NT2/D1 (cell line): ENCODE measurements around the gene TLN1.

ENCODE experiments used
- DNase-seq: peaks from one replicate; pipeline ENCODE4 v3.0.0-alpha.2; 2011; ENCODE audit warnings: low read depth, low spot score
- H3K27me3 ChIP-seq: 2 replicates; pipeline ENCODE4 v1.6.0; 2011; ENCODE audit warnings: mild to moderate bottlenecking; ENCODE audit not compliant: insufficient read length, insufficient read depth
- H3K36me3 ChIP-seq: 2 replicates; pipeline ENCODE4 v1.6.1; 2011; ENCODE audit warnings: mild to moderate bottlenecking, low read length, mixed read lengths; ENCODE audit not compliant: insufficient read depth, insufficient read length
- H3K4me1 ChIP-seq: 2 replicates; pipeline ENCODE4 v1.5.1; 2011; ENCODE audit not compliant: insufficient read depth, insufficient read length
- H3K4me3 ChIP-seq: 2 replicates; pipeline ENCODE4 v1.5.1; 2011; ENCODE audit warnings: low read depth; ENCODE audit not compliant: insufficient read length
- H3K9ac ChIP-seq: 2 replicates; pipeline ENCODE4 v1.6.0; 2011; ENCODE audit warnings: low read depth; ENCODE audit not compliant: insufficient read length
- H3K9me3 ChIP-seq: 2 replicates; pipeline ENCODE4 v1.5.1; 2011; ENCODE audit warnings: mild to moderate bottlenecking, low read length; ENCODE audit not compliant: insufficient read depth
- SUZ12 ChIP-seq: IDR thresholded peaks from 2 replicates; pipeline ENCODE4 v1.6.1; 2011; ENCODE audit not compliant: insufficient read length, insufficient read depth; ENCODE audit errors: extremely low read depth
- YY1 ChIP-seq: IDR thresholded peaks from 2 replicates; pipeline ENCODE4 v1.6.1; 2011; ENCODE audit not compliant: insufficient read length, insufficient read depth
- ZNF274 ChIP-seq: IDR thresholded peaks from 2 replicates; pipeline ENCODE4 v1.6.1; 2011; ENCODE audit warnings: mild to moderate bottlenecking, low read depth, low read length

TLN1 gene

DNA sequence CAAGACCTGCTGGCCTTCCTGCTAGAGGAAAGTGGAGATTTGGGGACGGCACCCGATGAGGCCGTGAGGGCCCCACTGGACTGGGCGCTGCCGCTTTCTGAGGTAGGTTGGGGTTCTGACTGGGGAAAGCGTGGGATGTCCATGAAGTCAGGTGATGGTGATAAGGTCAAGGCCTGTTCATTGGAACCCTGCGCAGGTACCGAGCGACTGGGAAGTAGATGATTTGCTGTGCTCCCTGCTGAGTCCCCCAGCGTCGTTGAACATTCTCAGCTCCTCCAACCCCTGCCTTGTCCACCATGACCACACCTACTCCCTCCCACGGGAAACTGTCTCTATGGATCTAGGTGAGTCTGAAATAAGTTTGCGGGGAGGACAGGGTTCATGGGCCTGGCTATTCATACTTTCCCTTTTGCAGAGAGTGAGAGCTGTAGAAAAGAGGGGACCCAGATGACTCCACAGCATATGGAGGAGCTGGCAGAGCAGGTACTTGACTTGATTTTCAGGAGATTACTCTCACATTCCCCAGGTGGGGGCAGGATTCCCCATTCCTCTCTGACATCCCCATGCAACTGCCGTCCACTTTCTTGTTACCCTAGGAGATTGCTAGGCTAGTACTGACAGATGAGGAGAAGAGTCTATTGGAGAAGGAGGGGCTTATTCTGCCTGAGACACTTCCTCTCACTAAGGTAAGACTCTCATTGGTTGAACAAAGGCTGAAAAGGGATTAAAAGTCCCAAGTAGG lies 976 bp upstream of the TLN1 start:
- Histone ChIP-seq H3K36me3 (peaks cover 43% of the 10 kb centered on the region), H3K9ac (peak overlapping the region; percentile 92), H3K4me3 (peak overlapping the region; percentile 92), H3K9me3 (no peaks in the 10 kb centered on the region), H3K27me3 (no peaks in the 10 kb centered on the region), H3K4me1 (peaks cover 10% of the 10 kb centered on the region)
- DNase-seq = peak; percentile 69
- TF ChIP-seq YY1 = no peak
- TF ChIP-seq SUZ12 = no peak
- TF ChIP-seq ZNF274 = no peak

GRCh38 chr9:35731415-35732184 lies 395 bp downstream of the TLN1 start:
- peaks cover 17% of the 10 kb centered on the region for H3K4me1 ChIP-seq
- no peaks in the 10 kb centered on the region for H3K9me3 ChIP-seq
- peak overlapping the region; percentile 92 for H3K4me3 ChIP-seq
- peak overlapping the region; percentile 91 for H3K9ac ChIP-seq
- DNase-seq = no peak
- no peak for TF ChIP-seq ZNF274
- TF ChIP-seq YY1 = no peak
- H3K36me3 ChIP-seq = peaks cover 34% of the 10 kb centered on the region
- no peaks in the 10 kb centered on the region for H3K27me3 ChIP-seq

DNA sequence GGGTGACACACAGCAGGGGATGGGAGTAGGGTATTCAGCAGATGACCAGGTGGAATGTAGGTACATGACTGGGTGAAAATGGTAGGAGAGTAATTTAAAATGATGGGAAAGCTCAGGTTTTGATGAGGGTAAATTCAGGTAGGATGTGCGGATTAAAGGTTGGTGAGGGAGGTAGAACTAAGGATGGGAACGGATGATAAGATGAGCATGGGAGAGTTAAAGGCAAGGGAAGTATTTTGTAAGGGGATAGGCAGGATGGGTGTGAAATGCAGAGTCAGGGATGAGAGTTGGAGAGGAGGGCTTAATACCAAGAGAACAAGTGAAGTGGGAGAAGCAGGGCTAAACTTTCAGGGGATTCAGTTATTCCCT lies 1.5 kb downstream of the TLN1 start:
- H3K9me3 ChIP-seq = no peaks in the 10 kb centered on the region
- DNase-seq = no peak
- TF ChIP-seq ZNF274 = no peak
- no peak for TF ChIP-seq SUZ12
- TF ChIP-seq YY1 = no peak
- H3K36me3 ChIP-seq = peaks cover 33% of the 10 kb centered on the region
- peak overlapping the region; percentile 92 for H3K4me3 ChIP-seq
- H3K9ac ChIP-seq = peak overlapping the region; percentile 91
- H3K27me3 ChIP-seq = no peaks in the 10 kb centered on the region
- peaks cover 15% of the 10 kb centered on the region for H3K4me1 ChIP-seq

GRCh38 chr9:35729700-35730485 lies 2.1 kb downstream of the TLN1 start:
- Histone ChIP-seq H3K4me3 (no peak overlapping the region), H3K27me3 (no peaks in the 10 kb centered on the region), H3K9ac (no peak overlapping the region), H3K36me3 (peaks cover 33% of the 10 kb centered on the region), H3K9me3 (no peaks in the 10 kb centered on the region), H3K4me1 (peaks cover 15% of the 10 kb centered on the region)
- peak; percentile 58 for DNase-seq
- TF ChIP-seq SUZ12 (no peak), YY1 (no peak), ZNF274 (no peak)

DNA sequence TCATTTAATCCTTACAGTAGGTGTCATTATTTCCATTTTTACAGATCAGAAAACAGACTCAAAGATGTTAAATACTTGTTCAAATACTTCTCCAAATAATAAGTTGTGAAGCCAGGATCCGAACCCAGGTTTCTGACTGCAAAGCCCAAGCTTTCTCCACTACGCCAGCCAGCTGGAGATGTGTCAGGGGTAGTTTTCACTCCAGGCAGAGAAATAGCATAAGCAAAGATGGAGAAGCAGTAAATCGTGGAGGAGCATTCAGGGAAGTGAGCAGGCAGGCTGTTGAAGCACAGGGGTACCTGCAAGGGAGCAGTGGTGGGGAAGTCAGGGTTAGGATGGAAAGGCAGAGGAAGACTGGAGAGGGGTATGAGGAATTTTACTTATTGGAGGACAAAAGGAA lies 2.9 kb downstream of the TLN1 start:
- DNase-seq = no peak
- H3K9me3 ChIP-seq = no peaks in the 10 kb centered on the region
- no peak overlapping the region for H3K9ac ChIP-seq
- no peak for TF ChIP-seq SUZ12
- no peak for TF ChIP-seq ZNF274
- TF ChIP-seq YY1 = no peak
- peaks cover 15% of the 10 kb centered on the region for H3K4me1 ChIP-seq
- H3K36me3 ChIP-seq = peaks cover 33% of the 10 kb centered on the region
- no peak overlapping the region for H3K4me3 ChIP-seq
- H3K27me3 ChIP-seq = no peaks in the 10 kb centered on the region

- Histone ChIP-seq H3K27me3 (no peaks in the 10 kb centered on the region), H3K4me1 (peaks cover 15% of the 10 kb centered on the region), H3K4me3 (peak overlapping the region; percentile 21), H3K36me3 (peaks cover 36% of the 10 kb centered on the region), H3K9ac (peak overlapping the region; percentile 67), H3K9me3 (no peaks in the 10 kb centered on the region)
- no peak for TF ChIP-seq YY1
- TF ChIP-seq ZNF274 = no peak
- no peak for TF ChIP-seq SUZ12
- DNase-seq = peak; percentile 89
Measured at GRCh38 chr9:35728041-35728971, 3.7 kb downstream of the TLN1 start.
